Immature natural killer cell (primary cell): ENCODE measurements around the gene ENTPD7. TPM values are rescaled to one million over a fixed set of nuclear protein-coding genes. Genes with fewer than 3 reads are reported as not detected.
A peak's percentile ranks its signal among the peaks of the same experiment; 100 is the strongest.

ENCODE experiments used
- DNase-seq, 3 donors: peaks; one replicate each; pipeline ENCODE4 v3.0.0; 2022; ENCODE audit warnings: mixed read lengths in 1 of 3
- H3K27ac Mint-ChIP-seq, 6 donors: one replicate each; pipeline ENCODE4 v1.8.0; 2020; ENCODE audit warnings: mixed read lengths in 6 of 6, mild to moderate bottlenecking in 5 of 6, inconsistent platforms in 4 of 6, moderate library complexity in 3 of 6
- H3K27me3 Mint-ChIP-seq, 3 donors: one replicate each; pipeline ENCODE4 v1.8.0; 2020 to 2021; ENCODE audit warnings: low read depth in 3 of 3, mild to moderate bottlenecking in 3 of 3, mixed read lengths in 3 of 3, moderate library complexity in 3 of 3, inconsistent platforms in 1 of 3
- H3K36me3 Mint-ChIP-seq, 3 donors: one replicate each; pipeline ENCODE4 v1.8.0; 2020; ENCODE audit warnings: mixed read lengths in 3 of 3, inconsistent platforms in 2 of 3, mild to moderate bottlenecking in 2 of 3
- H3K4me1 Mint-ChIP-seq, 2 donors: one replicate each; pipeline ENCODE4 v1.8.0; 2020; ENCODE audit warnings: inconsistent platforms in 2 of 2, mild to moderate bottlenecking in 2 of 2, mixed read lengths in 2 of 2, moderate library complexity in 1 of 2
- H3K4me3 Mint-ChIP-seq, 5 donors: one replicate each; pipeline ENCODE4 v1.8.0; 2020; ENCODE audit warnings: mild to moderate bottlenecking in 5 of 5, mixed read lengths in 5 of 5, inconsistent platforms in 3 of 5, moderate library complexity in 3 of 5
- H3K9me3 Mint-ChIP-seq, 6 donors: one replicate each; pipeline ENCODE4 v1.8.0; 2020; ENCODE audit warnings: mild to moderate bottlenecking in 6 of 6, mixed read lengths in 6 of 6, inconsistent platforms in 4 of 6, moderate library complexity in 3 of 6
- polyA plus RNA-seq, 3 donors: library from polyadenylated mRNA; unstranded; fragments of 300-500 nt; fragmentation: Illumina TruSeq; gene quantifications; one replicate each; pipeline ENCODE4 v1.2.3, GENCODE V29; 2021

The ENTPD7 gene
- 1 to 10 TPM in 2 of 3 donors, under 1 TPM in 1; 0.76 to 2.8 (median 1.4) TPM for polyA plus RNA-seq

GRCh38 chr10:99659031-99659867, at the start of gene ENTPD7:
Gene ENTPD7 (plus strand): TSS chr10:99659509. CDS start chr10:99659957, 448 bp downstream.
- Mint-ChIP-seq H3K27ac (peak within 1 kb of the TSS; percentile 57 to 91 (median 78)), H3K4me3 (peak within 1 kb of the TSS; percentile 82 to 97 (median 90)), H3K4me1 (peaks cover 22 to 30% of the 10 kb centered on the region in 2 donors), H3K27me3 (peaks cover 2 to 10% (median 4%) of the 10 kb centered on the region in 3 donors), H3K36me3 (peaks cover 0 to 5% (median 3%) of the 10 kb centered on the region in 3 donors), H3K9me3 (no peaks in the 10 kb centered on the region)
- peak; percentile 87 to 88 (median 87) for DNase-seq

GRCh38 chr10:99610221-99610620, 49.1 kb upstream of the ENTPD7 start:
- Mint-ChIP-seq H3K4me1 (peaks cover 9 to 12% of the 10 kb centered on the region in 2 donors), H3K27ac (peak overlapping the region in 1 of 6 donors; percentile 34), H3K4me3 (no peak overlapping the region), H3K9me3 (no peaks in the 10 kb centered on the region), H3K27me3 (peaks cover 0 to 4% (median 2%) of the 10 kb centered on the region in 3 donors), H3K36me3 (peaks cover 6 to 12% (median 9%) of the 10 kb centered on the region in 3 donors)
- no peak for DNase-seq

- peaks cover 15 to 23% of the 10 kb centered on the region in 2 donors for H3K4me1 Mint-ChIP-seq
- H3K36me3 Mint-ChIP-seq = peaks cover 6 to 16% (median 9%) of the 10 kb centered on the region in 3 donors
- H3K9me3 Mint-ChIP-seq = no peaks in the 10 kb centered on the region
- no peak for DNase-seq
- peaks cover 0 to 4% (median 2%) of the 10 kb centered on the region in 3 donors for H3K27me3 Mint-ChIP-seq
- peak overlapping the region in 2 of 6 donors; percentile 51 to 64 for H3K27ac Mint-ChIP-seq
- no peak overlapping the region for H3K4me3 Mint-ChIP-seq
Measured at GRCh38 chr10:99611326-99611725, 48.0 kb upstream of the ENTPD7 start.

- Mint-ChIP-seq H3K27me3 (peaks cover 0 to 4% (median 2%) of the 10 kb centered on the region in 3 donors), H3K27ac (peak overlapping the region; percentile 3 to 64 (median 52)), H3K36me3 (peaks cover 6 to 16% (median 9%) of the 10 kb centered on the region in 3 donors), H3K4me3 (no peak overlapping the region), H3K4me1 (peaks cover 19 to 33% of the 10 kb centered on the region in 2 donors), H3K9me3 (no peaks in the 10 kb centered on the region)
- peak; percentile 40 to 47 (median 47) for DNase-seq
Measured at GRCh38 chr10:99612167-99612831, 47.0 kb upstream of the ENTPD7 start.

GRCh38 chr10:99615426-99615825, 43.9 kb upstream of the ENTPD7 start:
- no peaks in the 10 kb centered on the region for H3K9me3 Mint-ChIP-seq
- no peak for DNase-seq
- H3K36me3 Mint-ChIP-seq = peaks cover 0 to 11% (median 3%) of the 10 kb centered on the region in 3 donors
- peaks cover 40 to 57% of the 10 kb centered on the region in 2 donors for H3K4me1 Mint-ChIP-seq
- peak overlapping the region in 1 of 6 donors; percentile 18 for H3K27ac Mint-ChIP-seq
- peaks cover 0 to 3% (median 2%) of the 10 kb centered on the region in 3 donors for H3K27me3 Mint-ChIP-seq
- H3K4me3 Mint-ChIP-seq = no peak overlapping the region

- peak overlapping the region in 3 of 5 donors; percentile 0 to 87 (median 21) for H3K4me3 Mint-ChIP-seq
- H3K4me1 Mint-ChIP-seq = peaks cover 49 to 62% of the 10 kb centered on the region in 2 donors
- peaks cover 0 to 6% (median 0%) of the 10 kb centered on the region in 3 donors for H3K36me3 Mint-ChIP-seq
- DNase-seq = no peak
- H3K27me3 Mint-ChIP-seq = peaks cover 0 to 7% (median 5%) of the 10 kb centered on the region in 3 donors
- H3K9me3 Mint-ChIP-seq = no peaks in the 10 kb centered on the region
- peak overlapping the region in 3 of 6 donors; percentile 7 to 90 (median 42) for H3K27ac Mint-ChIP-seq
Measured at GRCh38 chr10:99617696-99618095, 41.6 kb upstream of the ENTPD7 start.

- no peaks in the 10 kb centered on the region for H3K9me3 Mint-ChIP-seq
- peaks cover 0 to 7% (median 3%) of the 10 kb centered on the region in 3 donors for H3K27me3 Mint-ChIP-seq
- peak overlapping the region; percentile 76 to 90 (median 86) for H3K27ac Mint-ChIP-seq
- H3K36me3 Mint-ChIP-seq = peaks cover 0 to 4% (median 0%) of the 10 kb centered on the region in 3 donors
- peaks cover 49 to 63% of the 10 kb centered on the region in 2 donors for H3K4me1 Mint-ChIP-seq
- peak overlapping the region; percentile 77 to 89 (median 86) for H3K4me3 Mint-ChIP-seq
- peak; percentile 10 to 28 (median 23) for DNase-seq
Measured at GRCh38 chr10:99619090-99619800, 40.1 kb upstream of the ENTPD7 start.

GRCh38 chr10:99619851-99620710, 39.2 kb upstream of the ENTPD7 start, which contains the start of gene SLC25A28:
Gene SLC25A28 (minus strand): TSS chr10:99620439. CDS start chr10:99620335, 104 bp downstream.
- peaks cover 47 to 63% of the 10 kb centered on the region in 2 donors for H3K4me1 Mint-ChIP-seq
- peaks cover 0 to 7% (median 3%) of the 10 kb centered on the region in 3 donors for H3K27me3 Mint-ChIP-seq
- peaks cover 0 to 4% (median 0%) of the 10 kb centered on the region in 3 donors for H3K36me3 Mint-ChIP-seq
- DNase-seq = peak in 2 of 3 donors; percentile 96 to 97
- H3K4me3 Mint-ChIP-seq = peak within 1 kb of the TSS; percentile 85 to 93 (median 92)
- peak within 1 kb of the TSS; percentile 90 to 99 (median 96) for H3K27ac Mint-ChIP-seq
- no peaks in the 10 kb centered on the region for H3K9me3 Mint-ChIP-seq

GRCh38 chr10:99620711-99621453, 38.4 kb upstream of the ENTPD7 start:
- Mint-ChIP-seq H3K36me3 (no peaks in the 10 kb centered on the region), H3K27me3 (peaks cover 2 to 9% (median 3%) of the 10 kb centered on the region in 3 donors), H3K27ac (peak overlapping the region; percentile 90 to 99 (median 96)), H3K4me1 (peaks cover 42 to 55% of the 10 kb centered on the region in 2 donors), H3K4me3 (peak overlapping the region; percentile 85 to 93 (median 92)), H3K9me3 (no peaks in the 10 kb centered on the region)
- peak; percentile 80 to 95 (median 81) for DNase-seq

GRCh38 chr10:99621454-99622251, 37.7 kb upstream of the ENTPD7 start:
- H3K36me3 Mint-ChIP-seq = no peaks in the 10 kb centered on the region
- peak overlapping the region; percentile 90 to 99 (median 96) for H3K27ac Mint-ChIP-seq
- no peaks in the 10 kb centered on the region for H3K9me3 Mint-ChIP-seq
- H3K4me3 Mint-ChIP-seq = peak overlapping the region; percentile 85 to 93 (median 92)
- DNase-seq = no peak
- peaks cover 42 to 48% of the 10 kb centered on the region in 2 donors for H3K4me1 Mint-ChIP-seq
- H3K27me3 Mint-ChIP-seq = peaks cover 2 to 9% (median 3%) of the 10 kb centered on the region in 3 donors

- H3K9me3 Mint-ChIP-seq = no peaks in the 10 kb centered on the region
- peak overlapping the region in 2 of 6 donors; percentile 49 to 86 for H3K27ac Mint-ChIP-seq
- no peak for DNase-seq
- peaks cover 24 to 25% of the 10 kb centered on the region in 2 donors for H3K4me1 Mint-ChIP-seq
- H3K36me3 Mint-ChIP-seq = no peaks in the 10 kb centered on the region
- peak overlapping the region in 1 of 5 donors; percentile 28 for H3K4me3 Mint-ChIP-seq
- H3K27me3 Mint-ChIP-seq = peaks cover 2 to 9% (median 3%) of the 10 kb centered on the region in 3 donors
Measured at GRCh38 chr10:99623919-99624318, 35.4 kb upstream of the ENTPD7 start.
